NCI-H146 treated with DMSO at 0.1 percent for 48 hours (cell line): Measurements from ENCODE around the gene CSPG4.
A peak's percentile ranks its signal among the peaks of the same experiment; 100 is the strongest.
"Not testable (repeated sequence)": the region's sequence is repeated elsewhere in the genome, so short reads cannot be mapped to it uniquely, and the experiment has no call there.

Source experiments
- DNase-seq: peaks from one replicate; lab custom pipeline; 2025; ENCODE audit not compliant: unreplicated experiment; lab: John Stamatoyannopoulos, UW

The CSPG4 gene, protein sequence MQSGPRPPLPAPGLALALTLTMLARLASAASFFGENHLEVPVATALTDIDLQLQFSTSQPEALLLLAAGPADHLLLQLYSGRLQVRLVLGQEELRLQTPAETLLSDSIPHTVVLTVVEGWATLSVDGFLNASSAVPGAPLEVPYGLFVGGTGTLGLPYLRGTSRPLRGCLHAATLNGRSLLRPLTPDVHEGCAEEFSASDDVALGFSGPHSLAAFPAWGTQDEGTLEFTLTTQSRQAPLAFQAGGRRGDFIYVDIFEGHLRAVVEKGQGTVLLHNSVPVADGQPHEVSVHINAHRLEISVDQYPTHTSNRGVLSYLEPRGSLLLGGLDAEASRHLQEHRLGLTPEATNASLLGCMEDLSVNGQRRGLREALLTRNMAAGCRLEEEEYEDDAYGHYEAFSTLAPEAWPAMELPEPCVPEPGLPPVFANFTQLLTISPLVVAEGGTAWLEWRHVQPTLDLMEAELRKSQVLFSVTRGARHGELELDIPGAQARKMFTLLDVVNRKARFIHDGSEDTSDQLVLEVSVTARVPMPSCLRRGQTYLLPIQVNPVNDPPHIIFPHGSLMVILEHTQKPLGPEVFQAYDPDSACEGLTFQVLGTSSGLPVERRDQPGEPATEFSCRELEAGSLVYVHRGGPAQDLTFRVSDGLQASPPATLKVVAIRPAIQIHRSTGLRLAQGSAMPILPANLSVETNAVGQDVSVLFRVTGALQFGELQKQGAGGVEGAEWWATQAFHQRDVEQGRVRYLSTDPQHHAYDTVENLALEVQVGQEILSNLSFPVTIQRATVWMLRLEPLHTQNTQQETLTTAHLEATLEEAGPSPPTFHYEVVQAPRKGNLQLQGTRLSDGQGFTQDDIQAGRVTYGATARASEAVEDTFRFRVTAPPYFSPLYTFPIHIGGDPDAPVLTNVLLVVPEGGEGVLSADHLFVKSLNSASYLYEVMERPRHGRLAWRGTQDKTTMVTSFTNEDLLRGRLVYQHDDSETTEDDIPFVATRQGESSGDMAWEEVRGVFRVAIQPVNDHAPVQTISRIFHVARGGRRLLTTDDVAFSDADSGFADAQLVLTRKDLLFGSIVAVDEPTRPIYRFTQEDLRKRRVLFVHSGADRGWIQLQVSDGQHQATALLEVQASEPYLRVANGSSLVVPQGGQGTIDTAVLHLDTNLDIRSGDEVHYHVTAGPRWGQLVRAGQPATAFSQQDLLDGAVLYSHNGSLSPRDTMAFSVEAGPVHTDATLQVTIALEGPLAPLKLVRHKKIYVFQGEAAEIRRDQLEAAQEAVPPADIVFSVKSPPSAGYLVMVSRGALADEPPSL (N-terminal part only)

DNA sequence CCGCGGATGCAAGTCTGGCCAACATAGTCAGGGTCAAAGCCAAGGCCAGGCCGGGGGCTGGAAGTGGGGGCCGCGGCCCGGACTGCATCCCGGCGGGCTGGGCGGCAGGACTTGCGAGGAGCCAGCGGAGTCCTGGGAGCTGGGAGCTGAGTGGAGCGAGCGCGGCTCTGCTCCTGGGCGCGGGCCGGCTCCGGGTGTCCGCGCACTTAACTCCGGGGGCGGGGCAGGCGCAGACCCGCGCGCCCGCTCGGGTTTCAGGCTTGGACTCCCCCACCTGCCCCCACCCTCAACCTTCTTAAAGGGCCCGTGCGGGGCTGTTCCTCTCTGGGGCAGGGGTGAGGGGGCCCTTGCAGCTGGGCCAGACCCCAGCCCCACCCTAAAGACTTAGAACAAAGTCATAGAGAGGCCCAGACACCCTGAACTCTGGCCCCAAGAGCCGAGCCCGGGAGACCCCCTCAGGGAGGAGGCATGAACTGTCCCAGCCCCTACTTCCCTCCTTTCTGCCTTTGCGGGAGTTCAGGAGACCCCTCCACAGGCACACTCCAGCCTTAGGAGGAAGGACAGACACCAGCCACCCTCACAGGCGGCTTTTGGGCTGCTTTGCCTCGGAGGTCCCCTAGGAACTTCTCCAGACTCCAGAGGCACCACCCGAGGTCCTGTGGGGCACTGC lies at the start of gene CSPG4:
CSPG4 (minus strand) TSS at position 181 of the 670 bp plus-strand sequence; CDS start at position 88, 93 bp downstream.
- no peak for DNase-seq

DNA sequence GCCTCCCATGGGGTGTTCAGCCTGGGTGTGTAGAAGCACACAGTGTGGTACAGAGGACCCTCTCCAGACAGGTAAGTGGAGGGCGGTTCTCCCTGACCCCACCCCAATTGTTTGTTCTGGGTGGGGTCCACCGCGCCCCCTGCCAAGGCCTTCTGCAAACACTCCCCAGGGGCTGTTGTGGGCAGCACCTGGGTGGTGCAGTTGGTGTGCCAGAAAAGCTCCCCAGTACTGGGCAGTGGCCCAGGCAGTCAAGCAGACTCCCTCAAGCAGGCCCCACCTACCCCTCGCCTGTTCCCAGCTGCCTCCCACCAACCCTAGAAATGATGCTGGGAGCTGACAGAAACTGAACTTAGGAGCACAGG lies 49.7 kb upstream of the CSPG4 start:
- DNase-seq: not testable (repeated sequence)

DNA sequence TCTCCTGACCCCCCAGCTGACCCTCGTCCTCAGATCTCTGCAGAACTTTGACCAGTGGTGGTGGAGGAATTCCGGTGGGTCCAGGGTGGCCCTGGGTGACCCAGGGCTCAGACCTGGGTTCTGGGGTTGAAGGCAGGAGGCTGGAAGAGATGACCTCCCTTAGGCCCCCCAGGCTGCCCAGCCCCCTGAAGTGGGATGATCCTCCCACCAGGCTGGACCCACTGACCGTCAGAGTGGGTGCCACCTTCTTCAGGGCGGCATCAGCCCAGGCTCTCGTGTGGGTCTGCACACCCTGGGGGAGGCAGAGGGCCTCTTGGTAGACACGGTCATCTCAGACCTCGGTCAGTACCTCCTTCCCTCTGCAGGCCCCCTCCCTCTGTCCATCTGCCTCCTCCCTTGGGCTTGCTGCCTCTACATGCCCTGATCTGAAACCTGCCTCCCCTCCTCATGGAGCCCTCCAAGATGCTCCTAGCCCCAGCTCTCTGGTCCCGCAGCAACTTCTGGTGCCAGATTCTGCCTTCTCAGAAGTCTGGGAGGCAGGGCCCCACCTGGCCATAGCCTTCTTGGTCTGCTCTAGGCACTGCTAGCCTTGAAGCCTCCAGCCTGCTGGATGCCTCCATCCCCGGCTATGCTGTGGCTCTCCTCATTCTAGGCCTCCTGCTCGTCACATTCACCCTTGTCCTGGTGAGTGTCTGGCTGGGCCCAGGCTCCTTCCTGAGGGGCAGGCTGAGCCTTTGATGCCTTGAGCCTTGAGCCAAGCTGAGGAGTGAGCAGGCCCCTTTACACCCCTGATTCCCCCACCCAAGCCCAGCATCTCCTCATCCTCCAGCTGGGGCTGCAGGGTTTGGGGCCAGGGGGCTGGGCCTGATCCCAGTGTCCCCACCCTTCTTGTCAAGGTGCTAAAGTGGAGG lies 49.1 kb upstream of the CSPG4 start:
- DNase-seq: no peak

DNA sequence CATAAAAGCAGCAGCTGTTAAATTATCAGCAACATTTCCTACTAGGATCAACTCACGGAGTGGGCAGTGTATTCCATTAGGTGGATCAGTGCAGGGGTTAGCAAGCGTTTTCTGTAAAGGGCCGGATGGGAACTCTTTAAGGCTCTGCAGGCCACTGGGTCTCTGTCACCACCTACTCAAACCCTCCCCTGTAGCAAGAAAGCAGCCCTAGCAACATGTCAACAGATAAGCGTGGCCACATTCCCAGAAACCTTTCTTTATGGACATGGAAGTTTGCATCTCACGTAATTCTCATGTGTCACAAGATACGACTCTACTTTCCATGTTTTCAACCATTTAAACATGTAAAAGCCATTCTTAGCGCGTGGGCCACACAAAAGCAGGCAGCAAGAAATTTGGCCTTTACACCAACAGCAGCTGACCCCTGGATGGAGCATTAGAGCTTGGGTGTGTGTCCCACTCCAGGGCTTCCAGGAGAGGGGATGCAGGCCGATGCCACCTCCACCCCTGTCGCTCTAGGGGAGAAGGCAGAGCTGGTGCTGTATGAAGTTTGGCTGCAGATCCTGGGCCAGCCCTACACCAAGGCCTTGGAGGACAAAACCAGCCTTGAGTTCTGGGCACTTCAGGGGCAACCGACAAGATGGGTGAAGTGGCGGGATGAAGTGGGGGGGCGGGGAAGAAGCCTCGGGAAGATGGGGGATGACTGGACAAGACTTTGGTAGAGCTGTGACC lies 48.2 kb upstream of the CSPG4 start:
- DNase-seq: no peak

DNA sequence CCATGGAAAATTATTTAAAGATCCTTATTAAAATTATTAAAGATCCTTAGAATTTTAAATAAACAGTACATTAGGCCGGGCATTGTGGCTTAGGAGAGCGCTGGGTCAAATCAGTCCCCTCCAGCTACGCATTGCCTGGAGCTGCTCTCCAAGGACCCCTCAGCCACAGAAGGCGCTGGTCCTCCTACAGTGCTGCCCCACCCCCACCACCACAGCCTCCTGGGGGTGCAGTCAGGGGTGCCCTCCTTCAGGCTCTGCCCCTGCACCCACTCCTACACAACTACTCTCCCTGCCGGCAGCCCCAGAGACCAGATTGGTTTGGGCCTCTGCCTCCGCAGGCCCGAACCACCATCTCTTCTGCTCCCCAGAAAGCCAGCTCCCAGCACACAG lies 47.5 kb upstream of the CSPG4 start:
- not testable (repeated sequence) for DNase-seq

DNA sequence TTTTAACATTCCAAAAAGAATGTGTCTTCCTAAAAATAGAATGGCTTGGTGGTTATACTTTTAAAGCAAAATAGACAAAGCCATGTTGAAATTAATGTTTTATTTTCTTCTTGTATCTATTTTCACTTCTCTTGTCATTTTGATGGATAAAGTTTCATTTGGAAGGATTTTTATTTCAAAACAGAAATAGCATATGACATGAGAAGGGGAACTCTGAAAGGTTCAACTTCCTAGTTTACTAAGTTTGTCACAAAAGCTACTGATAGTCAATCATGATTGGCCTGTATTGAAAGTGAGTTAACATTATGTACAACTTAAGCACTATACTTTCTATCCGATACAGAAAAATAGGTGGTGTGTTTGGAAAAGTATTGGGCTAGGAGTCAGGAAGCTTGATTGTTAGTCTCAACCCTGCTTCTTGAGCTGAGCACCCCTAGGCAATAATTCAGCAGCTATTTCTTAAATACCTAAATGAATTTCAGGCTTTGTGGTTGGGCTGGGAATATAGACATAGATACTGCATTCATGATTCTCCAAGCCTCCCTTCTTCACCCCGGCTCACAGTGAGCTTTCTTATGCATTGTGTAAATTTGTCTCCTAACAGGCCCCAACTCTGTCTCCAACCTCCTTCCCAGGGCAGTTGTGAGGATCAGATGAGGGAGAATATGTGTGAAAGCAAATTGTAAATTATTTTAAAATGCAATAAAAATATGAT lies 46.9 kb upstream of the CSPG4 start:
- no peak for DNase-seq

DNA sequence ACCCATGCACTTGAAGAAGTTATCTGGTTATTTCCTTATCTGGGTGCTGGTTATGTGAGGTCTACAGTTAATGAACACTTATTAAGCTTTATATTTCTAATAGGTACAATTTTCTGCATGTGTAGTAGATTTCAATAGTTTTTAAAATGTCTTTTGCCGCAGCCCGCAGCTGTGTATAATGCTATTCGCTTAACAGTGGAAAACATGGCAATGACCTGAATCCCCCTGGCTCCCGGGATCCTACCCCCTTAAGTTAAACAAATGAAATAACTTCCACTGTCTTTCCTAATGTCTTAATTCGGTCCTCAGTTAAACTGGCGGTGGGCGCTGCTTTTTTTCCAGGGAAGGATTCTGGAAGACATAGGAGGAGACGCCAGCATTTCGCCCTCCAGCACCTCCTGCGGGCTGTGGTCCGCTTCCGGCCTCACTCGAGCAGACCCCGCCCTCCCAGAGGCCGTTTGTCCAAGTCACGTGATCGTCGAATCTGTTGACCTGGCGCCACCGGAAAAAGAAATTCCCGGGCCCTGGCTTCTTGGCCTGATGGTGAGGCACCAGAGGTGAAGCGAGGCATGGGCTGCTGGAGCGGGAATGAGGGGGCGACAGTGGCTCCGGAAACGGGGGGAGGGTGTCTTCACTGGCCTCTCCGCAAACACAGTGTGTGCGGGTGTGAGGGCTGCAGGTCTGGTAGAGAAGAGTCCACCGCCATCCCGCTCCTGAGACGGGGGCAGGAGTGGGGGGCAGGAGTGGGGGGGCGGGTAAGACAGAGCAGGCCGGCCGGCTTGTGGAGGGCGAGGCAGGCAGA lies 45.6 kb upstream of the CSPG4 start:
- DNase-seq: peak; percentile 48

DNA sequence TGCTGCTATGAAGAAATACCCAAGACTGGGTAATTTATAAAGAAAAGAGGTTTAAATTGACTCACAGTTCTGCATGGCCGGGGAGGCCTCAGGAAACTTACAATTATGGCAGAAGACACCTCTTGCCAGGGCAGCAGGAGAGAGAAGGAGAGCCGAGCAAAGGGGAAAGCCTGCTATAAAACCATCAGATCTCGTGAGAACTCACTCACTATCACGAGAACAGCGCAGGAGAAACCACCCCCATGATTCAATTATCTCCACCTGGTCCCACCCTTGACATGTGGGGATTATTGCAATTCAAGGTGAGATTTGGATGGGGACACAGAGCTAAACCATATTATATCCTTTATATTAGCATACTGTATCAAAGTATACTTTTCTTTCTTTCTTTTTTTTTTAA lies 42.2 kb upstream of the CSPG4 start:
- DNase-seq: not testable (repeated sequence)

DNA sequence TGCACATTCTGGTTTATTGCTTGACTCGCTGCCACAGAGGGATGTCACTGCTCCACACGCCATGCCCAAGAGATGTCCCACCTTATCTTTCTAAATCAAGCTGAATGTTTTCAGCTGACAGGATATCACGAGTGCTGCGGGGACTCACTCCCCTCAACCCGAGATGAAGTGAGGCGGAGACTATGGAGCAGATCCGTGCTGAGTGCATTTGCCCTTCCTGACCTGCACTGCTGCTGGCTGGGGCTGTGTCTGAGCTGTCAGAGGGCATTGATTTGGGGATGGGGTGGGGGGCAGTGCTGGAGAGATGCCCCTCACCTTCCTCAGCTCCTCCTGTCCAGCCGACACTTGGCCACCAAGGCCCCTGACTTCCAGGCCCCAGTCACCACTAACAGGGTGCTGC lies 40.5 kb upstream of the CSPG4 start:
- no peak for DNase-seq

DNA sequence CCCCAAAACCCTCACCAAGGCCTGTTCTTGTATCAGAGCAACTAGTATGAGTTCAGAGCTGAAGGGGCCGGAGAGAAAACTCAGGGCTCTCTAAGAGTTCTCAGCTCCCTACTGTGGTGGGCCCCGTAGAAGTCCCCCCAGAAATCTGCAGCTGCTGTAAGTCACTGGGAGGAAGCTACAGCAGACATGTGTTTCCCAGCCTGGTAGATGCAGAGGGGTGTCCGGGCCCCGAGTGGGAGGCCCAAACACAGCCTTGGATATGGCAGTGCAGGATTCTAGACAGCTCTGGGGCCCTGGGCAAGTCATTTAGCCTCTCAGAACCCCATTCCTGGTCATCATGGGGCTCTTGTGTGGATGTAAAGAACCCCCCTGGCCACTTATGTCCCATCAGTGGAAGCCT lies 39.2 kb upstream of the CSPG4 start:
- DNase-seq: no peak

DNA sequence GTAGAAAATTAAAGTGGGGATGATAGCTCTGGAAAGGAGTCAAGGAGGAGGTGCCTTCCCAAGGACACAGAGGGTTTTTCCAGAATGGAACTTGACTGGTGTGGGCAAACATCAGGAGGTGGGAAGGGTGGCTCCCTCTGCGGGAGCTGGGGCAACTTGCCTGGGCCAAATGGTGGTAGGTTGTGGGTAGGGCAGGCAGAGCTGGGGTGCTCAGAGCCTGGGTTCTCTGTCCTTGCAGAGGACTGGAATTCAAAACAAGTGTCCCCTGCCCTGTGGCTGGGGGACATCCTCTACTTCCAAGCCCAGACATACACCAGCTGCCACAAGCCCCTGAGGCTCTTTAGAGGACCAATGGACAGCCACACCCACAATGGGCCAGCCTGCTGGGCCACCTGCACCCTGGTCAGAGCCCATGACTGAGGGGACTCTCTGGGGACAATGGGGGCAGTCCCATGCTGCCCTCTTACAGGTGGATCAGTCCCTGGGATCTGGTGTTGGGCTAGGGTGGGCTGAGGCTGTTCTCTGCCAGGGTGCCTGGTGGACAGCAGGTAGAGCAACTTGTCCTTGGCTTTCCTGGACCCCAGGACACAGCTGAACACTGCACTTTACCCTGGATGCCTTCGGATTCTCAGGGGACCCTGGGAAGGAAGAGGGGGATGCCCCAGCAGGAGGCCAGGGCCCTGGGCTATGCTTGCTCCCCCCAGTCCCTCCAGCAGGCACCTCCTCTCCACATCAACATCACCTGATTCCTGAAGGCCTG lies 38.6 kb upstream of the CSPG4 start:
- no peak for DNase-seq

DNA sequence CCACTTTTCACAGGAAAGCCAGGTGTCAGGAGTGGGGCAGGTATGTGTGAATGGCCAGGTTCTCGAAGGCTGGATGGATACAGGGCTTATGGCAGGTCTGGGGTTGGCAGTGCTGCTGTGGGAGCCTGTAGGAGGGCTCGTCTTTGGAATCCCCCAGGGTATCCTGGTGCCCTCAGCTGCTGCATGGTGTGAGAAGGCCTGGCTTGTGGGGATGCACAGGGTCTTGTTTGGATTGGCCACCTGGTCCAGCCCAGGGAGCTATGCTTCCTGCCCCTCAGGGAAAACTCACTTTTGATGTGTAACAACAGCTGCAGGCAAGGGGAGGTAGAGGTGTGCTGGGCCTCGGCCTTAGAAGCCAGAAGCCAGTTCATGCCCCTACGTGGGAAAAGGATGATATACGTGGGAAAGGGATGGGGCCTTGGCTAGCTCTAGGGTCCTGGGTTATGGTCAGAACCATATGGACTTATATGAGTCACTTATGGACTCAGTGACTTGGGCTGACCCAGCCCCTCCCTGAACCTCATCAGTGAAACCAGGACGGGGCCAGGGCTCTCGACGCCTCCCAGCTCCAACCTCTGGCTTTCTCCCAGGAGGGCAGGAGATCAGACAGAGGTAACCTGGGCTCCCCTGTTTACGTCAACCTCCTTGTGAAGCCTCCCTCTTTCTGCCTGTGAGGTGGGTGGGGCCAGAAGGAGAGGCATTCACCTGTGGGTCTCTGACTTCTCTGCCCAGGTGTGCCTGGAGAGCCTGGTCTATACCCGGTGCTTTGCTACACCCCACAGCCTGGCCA lies 37.8 kb upstream of the CSPG4 start:
- DNase-seq: no peak

DNA sequence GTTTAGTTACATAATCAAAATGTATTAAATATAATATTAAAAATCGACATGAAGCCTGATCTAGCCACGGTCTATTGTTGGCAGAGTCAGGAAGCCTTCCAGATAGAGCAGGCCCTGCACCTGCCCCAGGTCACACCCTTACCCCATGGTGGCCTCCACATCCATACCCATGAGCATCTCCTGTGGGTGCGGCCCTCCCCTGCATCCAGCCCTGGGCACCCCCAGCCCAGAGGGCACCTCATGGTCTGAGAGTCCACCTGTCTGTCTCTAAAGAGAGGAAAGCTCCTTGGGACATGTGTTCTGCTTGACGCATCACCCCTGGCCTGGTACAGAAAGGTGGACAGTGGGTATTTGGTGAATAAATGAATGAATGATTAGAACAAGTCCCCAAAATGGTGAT lies 37.2 kb upstream of the CSPG4 start:
- DNase-seq: no peak

DNA sequence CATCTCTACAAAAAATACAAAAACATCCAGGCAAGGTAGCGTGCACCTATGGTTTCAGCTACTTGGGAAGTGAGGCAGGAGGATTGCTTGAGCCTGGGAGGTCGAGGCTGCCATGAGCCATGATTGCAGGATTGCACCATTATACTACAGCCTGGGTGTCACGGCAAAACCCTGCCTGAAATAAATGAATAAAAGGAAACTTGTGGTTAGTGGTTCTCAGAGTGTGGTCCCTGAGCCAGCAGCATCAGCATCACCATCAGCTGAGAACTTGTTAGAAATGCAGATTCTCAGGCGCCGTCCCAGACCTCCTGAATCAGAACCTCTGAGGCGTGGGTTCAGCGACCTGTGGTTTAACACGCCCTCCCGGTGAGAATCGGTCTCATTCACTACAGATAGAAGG lies 36.2 kb upstream of the CSPG4 start:
- not testable (repeated sequence) for DNase-seq

DNA sequence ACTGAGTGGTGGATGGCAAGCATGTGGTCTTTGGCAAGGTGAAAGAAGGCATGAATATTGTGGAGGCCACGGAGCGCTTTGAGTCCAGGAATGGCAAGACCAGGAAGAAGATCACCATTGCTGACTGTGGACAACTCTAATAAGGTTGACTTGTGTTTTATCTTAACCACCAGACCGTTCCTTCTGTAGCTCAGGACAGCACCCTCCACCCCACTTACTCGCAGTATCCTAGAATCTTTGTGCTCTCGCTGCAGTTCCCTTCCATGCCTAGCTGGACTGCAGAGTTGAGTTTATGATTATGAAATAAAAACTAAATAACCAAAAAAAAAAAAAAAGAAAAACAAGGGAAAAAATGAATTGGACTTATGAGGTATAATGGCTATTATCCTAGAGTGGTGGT lies 34.5 kb upstream of the CSPG4 start:
- DNase-seq: not testable (repeated sequence)

DNA sequence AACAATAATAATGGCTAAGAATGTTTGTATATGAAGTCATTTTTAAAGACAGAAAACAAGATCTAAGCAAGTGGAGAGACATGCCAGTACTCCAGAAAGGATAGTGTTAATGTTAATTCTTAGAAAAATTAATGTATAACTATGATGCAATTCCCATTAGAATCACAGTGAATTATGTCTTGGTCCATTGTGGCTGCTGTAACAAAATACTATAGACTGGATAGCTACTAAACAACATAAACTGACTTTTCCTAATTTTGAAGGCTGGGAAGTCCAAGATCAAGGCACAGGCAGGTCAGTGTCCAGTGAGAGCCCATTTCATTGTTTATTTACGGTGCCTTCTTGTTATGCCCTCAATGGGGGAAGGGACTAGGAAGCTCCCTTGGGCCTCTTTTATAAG lies 32.7 kb upstream of the CSPG4 start:
- no peak for DNase-seq
